ENCODE measurements around the gene PCNX2. TPM values are rescaled to one million over a fixed set of nuclear protein-coding genes. Genes with fewer than 3 reads are reported as not detected.

Gene PCNX2
- total RNA-seq, 1 donor from 2014 or later, result 33.6 TPM

GRCh38 chr1:233338102-233338501 is 42.6 kb upstream of the PCNX2 start:
- Mint-ChIP-seq H3K4me1 (ENCODE audit: low read depth) (peaks cover 19% of the 10 kb centered on the region), H3K27me3 (peaks cover 6% of the 10 kb centered on the region), H3K27ac (no peak overlapping the region), H3K4me3 (ENCODE audit: low read depth) (no peak overlapping the region), H3K36me3 (ENCODE audit: insufficient read depth) (no peaks in the 10 kb centered on the region), H3K9me3 (ENCODE audit: low read depth) (no peaks in the 10 kb centered on the region)
- TF ChIP-seq CTCF (IDR thresholded peaks at IDR 0.05; ENCODE audit: unreplicated experiment), result no peak
- DNase-seq (ENCODE audit: low spot score, unreplicated experiment), result no peak

DNA sequence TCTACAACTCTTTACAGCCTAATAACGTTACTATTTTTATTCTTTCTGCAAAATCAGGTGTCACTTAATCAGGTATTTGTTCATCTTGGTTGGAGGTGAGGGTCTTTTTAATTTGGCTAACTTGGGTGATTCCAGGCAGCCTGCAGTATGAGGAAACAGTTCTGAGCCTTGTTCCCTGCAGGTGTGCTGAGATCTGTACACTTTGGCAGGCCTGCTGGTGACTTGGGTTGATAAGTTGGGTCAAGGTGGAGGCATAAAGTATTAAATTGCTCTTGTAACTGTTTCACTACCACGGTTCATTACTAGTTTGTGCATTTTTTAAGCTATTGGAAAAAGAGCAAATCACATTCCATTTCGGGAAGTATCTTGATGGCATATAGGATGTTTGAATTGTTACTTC is 42.0 kb upstream of the PCNX2 start:
- Mint-ChIP-seq H3K27me3 (peaks cover 6% of the 10 kb centered on the region), H3K4me3 (ENCODE audit: low read depth) (no peak overlapping the region), H3K4me1 (ENCODE audit: low read depth) (peaks cover 19% of the 10 kb centered on the region), H3K36me3 (ENCODE audit: insufficient read depth) (no peaks in the 10 kb centered on the region), H3K9me3 (ENCODE audit: low read depth) (no peaks in the 10 kb centered on the region), H3K27ac (no peak overlapping the region)
- no peak for DNase-seq (ENCODE audit: low spot score, unreplicated experiment)
- no peak for TF ChIP-seq CTCF (IDR thresholded peaks at IDR 0.05; ENCODE audit: unreplicated experiment)

DNA sequence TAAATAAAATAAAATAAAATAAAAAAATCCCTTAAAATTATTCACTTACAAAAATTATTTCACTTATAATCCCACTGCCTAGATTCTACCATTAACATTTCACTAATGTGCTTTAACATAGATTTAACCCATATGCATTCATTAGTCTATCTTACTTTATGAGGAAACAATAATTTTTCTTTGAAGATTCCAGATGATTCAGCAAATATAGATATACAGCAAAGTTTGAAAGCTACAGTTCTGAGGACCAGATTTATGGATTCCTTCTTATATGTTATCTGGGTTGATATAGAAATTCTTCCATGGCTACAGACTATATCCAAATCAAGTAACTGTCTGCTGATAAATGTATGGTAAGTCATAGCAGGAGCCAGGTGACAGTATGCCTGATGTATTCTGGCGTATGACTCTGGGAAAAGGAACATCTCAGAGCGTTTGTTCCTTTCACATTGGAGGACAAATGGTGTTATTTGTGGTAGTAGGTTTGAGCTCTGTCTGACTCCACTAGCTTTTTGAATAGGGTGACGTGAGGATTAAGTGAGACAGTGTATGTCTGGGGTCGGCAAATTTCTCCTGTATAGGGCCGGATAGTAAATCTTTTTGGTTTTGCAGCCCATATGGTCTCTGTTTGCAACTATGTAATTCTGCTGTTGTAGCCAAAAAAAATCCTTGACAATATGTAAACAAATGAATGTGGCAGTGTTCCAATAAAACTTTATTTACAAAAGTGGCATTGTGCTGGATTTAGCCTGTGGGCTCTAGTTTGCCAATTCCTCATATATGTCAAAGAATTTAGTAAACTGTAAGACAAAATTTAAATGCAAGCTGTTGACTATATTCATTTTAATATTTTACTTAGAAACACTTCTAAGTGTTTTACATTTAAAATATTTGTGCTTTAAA is 41.3 kb upstream of the PCNX2 start:
- no peak overlapping the region for H3K4me3 Mint-ChIP-seq (ENCODE audit: low read depth)
- no peak for DNase-seq (ENCODE audit: low spot score, unreplicated experiment)
- no peak for TF ChIP-seq CTCF (IDR thresholded peaks at IDR 0.05; ENCODE audit: unreplicated experiment)
- no peaks in the 10 kb centered on the region for H3K9me3 Mint-ChIP-seq (ENCODE audit: low read depth)
- no peak overlapping the region for H3K27ac Mint-ChIP-seq
- H3K27me3 Mint-ChIP-seq, result peaks cover 6% of the 10 kb centered on the region
- H3K4me1 Mint-ChIP-seq (ENCODE audit: low read depth), result peaks cover 18% of the 10 kb centered on the region
- no peaks in the 10 kb centered on the region for H3K36me3 Mint-ChIP-seq (ENCODE audit: insufficient read depth)

GRCh38 chr1:233334092-233334491 is 38.6 kb upstream of the PCNX2 start:
- Mint-ChIP-seq H3K4me3 (ENCODE audit: low read depth) (no peak overlapping the region), H3K9me3 (ENCODE audit: low read depth) (no peaks in the 10 kb centered on the region), H3K36me3 (ENCODE audit: insufficient read depth) (no peaks in the 10 kb centered on the region), H3K4me1 (ENCODE audit: low read depth) (peaks cover 24% of the 10 kb centered on the region), H3K27me3 (peaks cover 6% of the 10 kb centered on the region), H3K27ac (no peak overlapping the region)
- TF ChIP-seq CTCF (IDR thresholded peaks at IDR 0.05; ENCODE audit: unreplicated experiment), result no peak
- no peak for DNase-seq (ENCODE audit: low spot score, unreplicated experiment)

DNA sequence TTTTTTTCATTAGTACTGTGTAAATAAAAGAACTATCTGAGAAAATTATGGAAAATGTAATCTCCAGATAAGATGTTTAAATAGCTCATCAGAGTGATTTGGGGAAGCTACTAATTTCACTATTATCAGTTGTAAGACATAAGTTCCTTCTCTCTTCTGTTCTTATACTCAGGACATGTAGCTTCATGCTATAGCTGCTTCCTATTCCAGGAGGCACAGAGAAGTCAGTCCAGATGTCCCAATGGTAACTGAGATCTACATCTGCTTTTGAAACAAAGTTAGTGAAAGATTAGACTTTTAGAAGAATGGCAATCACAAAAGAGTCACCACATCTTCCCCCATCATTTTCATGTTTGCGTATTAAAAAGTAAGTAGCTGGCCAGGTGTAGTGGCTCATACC is 37.6 kb upstream of the PCNX2 start:
- Mint-ChIP-seq H3K4me3 (ENCODE audit: low read depth) (no peak overlapping the region), H3K36me3 (ENCODE audit: insufficient read depth) (no peaks in the 10 kb centered on the region), H3K27me3 (no peaks in the 10 kb centered on the region), H3K27ac (no peak overlapping the region), H3K4me1 (ENCODE audit: low read depth) (peaks cover 22% of the 10 kb centered on the region), H3K9me3 (ENCODE audit: low read depth) (no peaks in the 10 kb centered on the region)
- no peak for DNase-seq (ENCODE audit: low spot score, unreplicated experiment)
- TF ChIP-seq CTCF (IDR thresholded peaks at IDR 0.05; ENCODE audit: unreplicated experiment), result no peak

All from progenitor cell of endocrine pancreas (in vitro differentiated cells).